IgD-negative memory B cell (primary cell): ENCODE results near the gene FAT2. TPM values are rescaled to one million over a fixed set of nuclear protein-coding genes. Genes with fewer than 3 reads are reported as not detected.
A peak's percentile ranks its signal among the peaks of the same experiment; 100 is the strongest.
"Not testable (repeated sequence)": the region's sequence is repeated elsewhere in the genome, so short reads cannot be mapped to it uniquely, and the experiment has no call there.

Experiments
- H3K27ac Mint-ChIP-seq, 3 donors: one replicate each; pipeline ENCODE4 v1.8.0; 2020 to 2022; ENCODE audit warnings: mild to moderate bottlenecking in 3 of 3, mixed read lengths in 3 of 3, moderate library complexity in 1 of 3
- H3K27me3 Mint-ChIP-seq: one replicate; pipeline ENCODE4 v1.8.0; 2021; ENCODE audit warnings: mixed read lengths
- H3K36me3 Mint-ChIP-seq: one replicate; pipeline ENCODE4 v1.8.0; 2020; ENCODE audit warnings: mild to moderate bottlenecking, mixed read lengths
- H3K4me1 Mint-ChIP-seq, 3 donors: one replicate each; pipeline ENCODE4 v1.8.0; 2020 to 2022; ENCODE audit warnings: mixed read lengths in 3 of 3, mild to moderate bottlenecking in 1 of 3
- H3K4me3 Mint-ChIP-seq, 4 donors: one replicate each; pipeline ENCODE4 v1.8.0; 2020 to 2022; ENCODE audit warnings: mild to moderate bottlenecking in 4 of 4, mixed read lengths in 4 of 4, moderate library complexity in 3 of 4
- H3K9me3 Mint-ChIP-seq, 3 donors: one replicate each; pipeline ENCODE4 v1.8.0; 2020 to 2021; ENCODE audit warnings: mixed read lengths in 3 of 3, mild to moderate bottlenecking in 1 of 3
- polyA plus RNA-seq: library from polyadenylated mRNA; unstranded; fragments of 300-500 nt; fragmentation: Illumina TruSeq; gene quantifications from one replicate; pipeline ENCODE4 v1.2.3, GENCODE V29; 2021

The FAT2 gene
- polyA plus RNA-seq, 1 donor from 2014 or later = not detected

DNA sequence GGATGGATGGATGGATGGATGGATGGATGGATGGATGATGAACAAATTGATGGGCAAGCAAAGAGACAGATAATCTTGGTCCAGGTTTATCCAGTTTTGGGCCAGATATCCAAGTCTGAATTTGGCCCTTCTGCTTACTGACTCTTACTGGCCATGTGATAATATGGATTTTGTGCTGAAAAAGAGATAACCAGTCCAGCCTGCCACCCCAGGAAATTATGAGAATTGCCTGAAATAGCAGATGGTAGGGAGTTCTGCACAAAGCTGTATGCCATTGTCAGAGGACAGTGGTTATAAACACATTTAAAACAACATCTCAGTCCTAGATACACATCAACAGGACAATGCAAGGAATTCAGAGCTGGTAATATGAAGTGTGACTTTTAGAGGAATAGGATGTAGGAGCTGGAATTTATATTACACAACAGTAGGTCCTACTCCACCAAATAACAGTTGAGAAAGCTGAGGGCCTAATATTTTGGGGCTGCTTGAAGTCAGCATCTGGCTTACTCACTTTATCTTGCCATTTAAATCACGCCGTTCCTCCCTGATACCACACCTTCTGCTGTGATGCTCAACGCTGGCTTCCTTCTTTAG lies 9.0 kb upstream of the FAT2 start:
- Mint-ChIP-seq H3K4me3 (no peak overlapping the region), H3K27me3 (peaks cover 7% of the 10 kb centered on the region), H3K9me3 (no peaks in the 10 kb centered on the region), H3K36me3 (peaks cover 1% of the 10 kb centered on the region), H3K4me1 (peaks cover 0 to 2% (median 0%) of the 10 kb centered on the region in 3 donors), H3K27ac (no peak overlapping the region)

DNA sequence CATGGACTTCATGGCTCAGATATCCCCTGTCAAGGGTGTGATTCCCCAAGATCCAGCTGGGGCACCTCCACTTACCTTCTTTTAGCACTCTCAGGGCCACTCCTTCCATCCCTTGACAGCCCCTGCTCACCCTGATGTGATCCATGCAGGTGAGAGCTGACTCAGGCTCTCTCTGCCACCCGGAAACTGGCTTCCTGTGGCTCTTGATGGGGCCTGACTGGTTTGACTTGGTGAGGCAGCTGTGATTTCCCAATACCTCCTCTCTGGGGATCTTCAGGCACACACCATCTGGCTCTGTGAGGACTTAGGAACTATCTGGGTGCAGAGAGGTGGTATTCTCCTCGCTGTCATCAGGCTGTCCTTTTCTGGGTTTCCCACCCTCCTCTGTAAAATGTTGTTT lies 7.9 kb upstream of the FAT2 start:
- Mint-ChIP-seq H3K4me1 (peaks cover 0 to 2% (median 0%) of the 10 kb centered on the region in 3 donors), H3K27me3 (peaks cover 4% of the 10 kb centered on the region), H3K27ac (no peak overlapping the region), H3K36me3 (peaks cover 1% of the 10 kb centered on the region), H3K4me3 (no peak overlapping the region), H3K9me3 (no peaks in the 10 kb centered on the region)

DNA sequence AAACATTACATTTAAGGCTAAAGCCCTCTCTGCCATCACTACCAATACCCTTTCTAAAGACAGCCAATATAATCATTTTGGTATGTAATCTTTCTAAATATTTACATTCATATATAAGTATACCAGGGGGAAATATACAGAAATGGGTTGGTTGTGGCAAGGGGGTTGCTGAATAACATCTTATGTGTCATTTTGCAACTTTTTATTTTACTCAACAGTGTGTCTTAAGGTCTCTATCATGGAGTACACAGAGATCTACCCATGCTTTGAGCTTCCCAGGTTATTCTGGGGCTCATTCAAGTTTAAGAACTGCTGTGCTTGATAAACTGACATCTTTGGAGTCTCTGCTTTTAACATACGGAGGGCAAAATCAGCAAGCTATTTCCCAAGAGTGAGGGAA lies 7.4 kb upstream of the FAT2 start:
- peaks cover 1% of the 10 kb centered on the region for H3K36me3 Mint-ChIP-seq
- peaks cover 0 to 2% (median 0%) of the 10 kb centered on the region in 3 donors for H3K4me1 Mint-ChIP-seq
- no peaks in the 10 kb centered on the region for H3K9me3 Mint-ChIP-seq
- no peak overlapping the region for H3K4me3 Mint-ChIP-seq
- H3K27ac Mint-ChIP-seq = no peak overlapping the region
- peaks cover 4% of the 10 kb centered on the region for H3K27me3 Mint-ChIP-seq

DNA sequence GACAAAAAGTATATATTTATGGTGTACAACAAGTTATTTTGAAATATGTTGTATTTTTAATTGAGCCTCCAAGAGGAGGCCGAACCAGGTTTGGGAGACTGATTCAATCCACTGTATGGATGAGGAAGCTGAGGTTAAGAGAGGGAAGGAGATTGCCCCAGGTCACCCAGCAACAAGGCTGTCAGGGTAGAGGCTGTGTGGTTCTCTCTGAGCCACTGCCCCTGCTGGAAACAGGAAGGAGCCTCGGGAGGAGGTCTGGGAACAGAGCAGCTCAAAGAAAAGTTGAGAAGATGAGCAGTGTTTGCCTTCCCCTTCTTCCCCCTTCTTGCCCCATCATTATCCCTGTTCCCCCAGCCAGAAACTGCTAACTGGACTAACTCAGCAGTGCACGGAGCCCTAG lies 6.6 kb upstream of the FAT2 start:
- Mint-ChIP-seq H3K4me3 (no peak overlapping the region), H3K9me3 (no peaks in the 10 kb centered on the region), H3K27ac (no peak overlapping the region), H3K27me3 (peaks cover 4% of the 10 kb centered on the region), H3K36me3 (peaks cover 1% of the 10 kb centered on the region), H3K4me1 (no peaks in the 10 kb centered on the region)

DNA sequence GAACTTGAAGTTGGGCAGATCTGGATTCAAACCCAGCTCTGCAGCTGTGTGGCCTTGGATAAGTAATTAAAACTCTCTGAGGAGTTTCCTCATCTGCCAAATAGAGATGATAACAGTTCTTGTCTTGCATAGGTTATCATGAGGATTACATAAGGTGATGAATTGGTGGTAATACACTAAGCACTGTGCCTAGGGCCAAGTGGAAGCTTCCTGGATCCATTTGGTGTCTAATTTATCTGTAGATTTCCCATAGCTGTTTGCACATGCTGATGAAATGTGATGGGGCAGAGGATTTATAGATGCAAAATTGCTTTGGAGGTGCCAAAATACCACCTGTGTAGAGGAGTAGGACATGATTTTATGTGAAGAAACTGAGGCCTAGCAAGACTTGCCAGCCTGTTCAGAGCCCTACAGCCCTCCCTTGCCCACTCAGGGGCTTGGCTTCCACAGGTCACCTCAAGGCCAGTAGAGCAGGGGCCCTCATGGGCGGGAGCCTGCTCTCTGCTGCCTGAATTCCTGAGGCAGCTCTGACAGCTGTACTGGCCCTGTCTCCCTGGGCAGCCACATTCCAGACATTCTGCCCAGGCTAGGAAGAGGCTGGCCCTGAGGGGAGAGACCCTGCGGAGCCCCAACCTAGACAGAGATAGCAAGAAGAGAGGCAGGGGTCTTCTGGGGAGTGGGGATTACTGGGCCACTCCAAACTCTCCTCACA lies 5.9 kb upstream of the FAT2 start:
- H3K27me3 Mint-ChIP-seq = peaks cover 2% of the 10 kb centered on the region
- H3K9me3 Mint-ChIP-seq = no peaks in the 10 kb centered on the region
- H3K4me1 Mint-ChIP-seq = no peaks in the 10 kb centered on the region
- H3K36me3 Mint-ChIP-seq = peaks cover 1% of the 10 kb centered on the region
- no peak overlapping the region for H3K4me3 Mint-ChIP-seq
- H3K27ac Mint-ChIP-seq = no peak overlapping the region

DNA sequence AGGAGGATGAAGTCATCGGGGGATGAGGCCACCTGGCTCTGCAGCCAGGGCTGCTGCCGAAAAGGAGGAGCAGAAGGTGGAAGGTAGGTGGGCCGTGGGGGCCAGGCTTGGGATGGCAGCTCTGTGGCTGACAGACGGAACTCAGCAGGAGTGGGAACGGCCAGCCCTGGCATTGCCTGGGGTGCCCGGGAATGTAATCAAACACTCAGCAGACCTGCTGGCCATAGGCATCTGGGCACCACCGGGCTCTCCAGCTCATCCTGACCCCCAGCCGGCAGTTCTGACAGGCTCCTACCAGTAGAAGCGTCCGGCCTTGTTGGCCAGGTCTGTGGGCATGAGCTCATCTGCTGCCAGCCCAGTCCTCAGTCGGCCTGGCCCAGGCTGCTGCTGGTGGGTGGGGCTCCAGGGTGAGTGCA lies 4.3 kb upstream of the FAT2 start:
- no peaks in the 10 kb centered on the region for H3K27me3 Mint-ChIP-seq
- H3K27ac Mint-ChIP-seq = no peak overlapping the region
- H3K9me3 Mint-ChIP-seq = no peaks in the 10 kb centered on the region
- H3K36me3 Mint-ChIP-seq = peaks cover 1% of the 10 kb centered on the region
- no peak overlapping the region for H3K4me3 Mint-ChIP-seq
- peaks cover 0 to 2% (median 0%) of the 10 kb centered on the region in 3 donors for H3K4me1 Mint-ChIP-seq

DNA sequence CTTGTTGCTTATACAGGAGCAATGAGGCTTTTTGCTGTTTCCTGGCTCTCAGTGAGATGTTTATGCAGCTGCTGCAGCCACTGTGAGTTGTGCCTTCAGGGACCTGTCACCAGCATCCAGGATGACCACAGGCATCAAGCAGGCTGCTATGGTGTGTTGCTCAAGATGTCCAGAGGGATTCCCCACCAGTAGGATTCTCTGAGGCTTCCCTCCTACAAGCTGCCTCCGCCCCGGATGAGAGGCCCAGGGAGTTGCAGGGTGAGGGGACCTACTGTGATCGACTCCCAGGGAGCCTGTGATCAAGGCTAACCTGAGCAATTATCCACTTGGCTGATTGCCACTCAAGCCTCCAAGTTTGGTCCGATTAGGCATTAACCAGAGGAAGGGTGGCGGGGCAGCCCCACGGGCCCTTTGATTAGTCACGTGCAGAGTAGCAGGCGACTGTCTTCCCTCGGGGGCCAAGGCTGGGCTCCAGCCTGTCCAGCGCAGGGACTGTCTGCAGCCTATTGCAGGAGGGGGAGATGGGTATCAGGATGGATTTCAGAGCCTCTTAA lies 1.8 kb upstream of the FAT2 start:
- H3K36me3 Mint-ChIP-seq = peaks cover 1% of the 10 kb centered on the region
- no peak overlapping the region for H3K4me3 Mint-ChIP-seq
- H3K27me3 Mint-ChIP-seq = no peaks in the 10 kb centered on the region
- H3K27ac Mint-ChIP-seq = peak overlapping the region in 1 of 3 donors; percentile 20
- peaks cover 0 to 2% (median 0%) of the 10 kb centered on the region in 3 donors for H3K4me1 Mint-ChIP-seq
- H3K9me3 Mint-ChIP-seq = no peaks in the 10 kb centered on the region

DNA sequence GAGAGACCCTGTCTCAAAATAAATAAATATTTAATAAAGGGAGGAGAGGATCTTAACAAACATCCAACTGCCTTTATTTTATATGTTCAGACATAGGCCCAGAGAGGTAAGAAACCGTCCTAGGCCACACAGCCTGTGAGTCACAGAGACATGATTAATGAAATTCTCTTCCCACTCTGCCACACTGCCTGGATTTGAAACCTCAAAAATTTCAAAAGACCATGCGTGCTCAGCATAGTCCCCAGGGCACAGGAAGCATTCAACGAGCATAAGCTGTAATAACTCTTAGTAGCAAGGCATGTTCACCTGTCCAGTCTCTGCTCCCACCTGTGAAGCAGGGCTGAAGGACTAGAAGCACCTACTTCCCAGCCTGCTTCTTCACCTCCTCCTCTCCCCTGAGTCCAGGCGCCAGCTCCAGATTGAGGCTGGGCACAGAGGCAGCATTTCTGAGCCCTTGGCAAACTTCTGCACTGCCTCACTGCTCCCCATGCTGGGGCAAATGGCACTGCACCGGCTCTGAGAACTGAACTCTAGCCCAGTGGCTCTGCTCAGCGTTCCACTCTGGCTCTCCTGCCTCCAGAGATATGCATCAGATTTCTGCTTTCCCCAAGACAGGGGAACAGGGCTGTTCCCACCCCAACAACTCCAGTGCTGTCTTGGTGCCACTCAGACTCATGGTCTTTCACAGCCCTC lies 1.1 kb downstream of the FAT2 start:
- no peak overlapping the region for H3K27ac Mint-ChIP-seq
- H3K9me3 Mint-ChIP-seq = no peaks in the 10 kb centered on the region
- no peak overlapping the region for H3K4me3 Mint-ChIP-seq
- no peaks in the 10 kb centered on the region for H3K36me3 Mint-ChIP-seq
- H3K4me1 Mint-ChIP-seq = peaks cover 0 to 2% (median 0%) of the 10 kb centered on the region in 3 donors
- H3K27me3 Mint-ChIP-seq = no peaks in the 10 kb centered on the region

DNA sequence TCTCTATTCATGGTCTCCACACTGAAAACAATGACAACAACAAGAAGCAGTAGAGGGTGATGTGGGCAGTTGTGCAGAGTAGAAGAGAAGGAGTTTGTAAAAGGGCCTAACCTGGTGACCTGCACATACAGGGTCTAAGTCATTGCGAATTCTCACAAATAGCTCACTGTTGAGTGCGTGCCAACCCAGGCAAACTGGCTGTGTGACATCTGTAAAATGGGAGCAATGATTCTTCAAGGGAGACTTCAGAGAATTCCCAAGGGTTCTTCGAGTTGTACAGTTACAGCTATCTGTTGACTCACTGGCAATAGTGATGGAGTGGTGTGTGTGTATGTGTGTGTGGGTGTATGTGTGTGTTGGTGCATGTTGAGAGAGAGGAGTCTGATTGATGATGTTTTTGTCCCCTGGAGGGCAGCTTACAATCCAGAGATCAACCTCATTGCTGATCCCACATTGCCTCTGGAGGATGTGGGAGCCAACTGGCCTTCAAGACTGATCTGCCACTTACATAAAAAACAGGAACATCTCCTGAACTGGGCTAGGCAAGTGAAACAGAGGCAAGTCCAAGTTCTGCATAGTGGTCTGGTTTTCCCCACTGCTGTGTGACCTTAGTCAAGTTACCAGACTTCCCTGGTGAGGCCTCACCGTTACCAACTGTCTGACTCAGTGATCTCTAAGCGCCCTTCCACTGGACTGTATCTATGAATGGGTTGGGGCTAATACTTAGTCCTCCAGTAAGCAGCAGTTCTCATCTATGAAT lies 3.2 kb downstream of the FAT2 start:
- Mint-ChIP-seq H3K27ac (no peak overlapping the region), H3K9me3 (no peaks in the 10 kb centered on the region), H3K36me3 (no peaks in the 10 kb centered on the region), H3K4me1 (peaks cover 0 to 2% (median 0%) of the 10 kb centered on the region in 3 donors), H3K27me3 (no peaks in the 10 kb centered on the region), H3K4me3 (no peak overlapping the region)

DNA sequence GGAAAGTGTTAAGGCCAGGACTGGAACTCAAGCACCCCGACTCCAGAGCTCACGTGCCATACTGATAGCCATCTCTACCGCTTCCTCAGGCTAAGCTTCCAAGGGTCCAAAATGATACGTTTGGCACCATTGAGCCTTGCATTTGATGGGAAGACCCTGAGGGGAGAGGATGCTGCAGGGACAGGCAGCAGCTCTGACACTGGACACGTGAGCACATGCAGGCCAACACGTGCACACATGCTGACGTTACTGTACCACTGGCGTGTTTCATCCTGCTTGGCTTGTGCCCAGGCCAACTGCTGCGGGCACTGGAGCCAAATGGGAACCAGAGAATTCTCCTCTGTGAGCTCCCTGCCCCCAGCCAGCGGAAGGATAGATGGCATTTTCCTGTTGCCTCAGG lies 5.2 kb downstream of the FAT2 start:
- H3K4me1 Mint-ChIP-seq = peaks cover 0 to under 1% (median 0%) of the 10 kb centered on the region in 3 donors
- H3K27me3 Mint-ChIP-seq = no peaks in the 10 kb centered on the region
- no peaks in the 10 kb centered on the region for H3K36me3 Mint-ChIP-seq
- no peak overlapping the region for H3K4me3 Mint-ChIP-seq
- no peak overlapping the region for H3K27ac Mint-ChIP-seq
- H3K9me3 Mint-ChIP-seq = no peaks in the 10 kb centered on the region

DNA sequence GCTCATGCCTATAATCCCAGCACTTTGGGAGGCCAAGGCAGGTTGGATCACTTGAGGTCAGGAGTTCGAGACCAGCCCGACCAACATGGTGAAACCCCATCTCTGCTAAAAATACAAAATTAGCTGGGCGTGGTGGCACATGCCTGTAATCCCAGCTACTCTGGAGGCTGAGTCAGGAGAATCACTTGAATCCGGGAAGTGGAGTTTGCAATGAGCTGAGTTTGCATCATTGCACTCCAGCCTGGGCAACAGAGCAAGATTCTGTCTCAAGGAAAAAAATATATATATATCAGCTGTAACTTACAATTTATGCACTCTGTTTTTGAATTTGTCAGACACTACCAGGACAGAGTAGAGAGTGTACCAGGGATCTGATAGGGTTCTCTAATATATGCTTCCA lies 5.8 kb downstream of the FAT2 start:
- H3K27ac Mint-ChIP-seq, H3K9me3 Mint-ChIP-seq, H3K27me3 Mint-ChIP-seq, H3K4me3 Mint-ChIP-seq, H3K4me1 Mint-ChIP-seq, H3K36me3 Mint-ChIP-seq: not testable (repeated sequence)

DNA sequence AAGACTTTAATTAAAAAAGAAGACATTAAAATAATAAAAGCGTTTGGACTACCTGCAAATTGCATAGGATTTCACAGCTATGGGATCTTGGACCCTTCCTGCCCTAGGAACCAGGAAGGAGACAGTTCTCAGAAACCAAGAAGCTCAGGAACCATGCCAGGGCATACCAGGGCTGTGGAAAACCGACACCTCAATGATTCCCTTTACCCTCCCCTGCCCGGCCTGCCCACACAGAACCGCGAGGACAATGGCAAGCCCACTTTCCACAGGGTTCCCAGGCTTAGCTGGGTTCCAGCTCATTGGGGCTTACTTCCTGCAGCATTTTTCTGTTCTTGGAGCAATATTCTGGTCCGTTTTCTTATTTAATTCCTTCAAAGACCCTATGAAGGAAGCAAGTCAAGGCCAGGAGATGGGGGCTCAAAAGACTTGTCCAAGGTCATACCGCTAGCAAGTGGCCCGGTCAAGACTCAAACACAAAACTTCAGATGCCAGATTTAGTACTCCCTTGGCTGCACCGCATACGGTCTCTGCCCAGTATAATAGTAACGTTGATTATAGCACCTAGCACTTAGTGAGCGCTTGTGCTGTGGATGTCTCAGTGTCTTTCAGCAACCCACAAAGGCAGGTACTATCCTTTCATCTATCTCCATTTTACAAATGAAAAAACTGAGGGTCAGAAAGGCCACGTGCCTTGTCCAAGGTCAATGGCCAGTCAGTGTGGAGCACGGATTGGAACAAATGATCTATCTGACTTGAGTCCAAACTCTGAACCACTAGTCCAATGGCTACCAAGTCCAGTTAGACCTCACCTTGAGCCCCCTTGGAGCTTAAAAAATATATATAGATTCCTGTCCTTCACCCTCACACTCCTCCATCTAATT lies 6.8 kb downstream of the FAT2 start:
- peaks cover 2% of the 10 kb centered on the region for H3K36me3 Mint-ChIP-seq
- H3K4me3 Mint-ChIP-seq = no peak overlapping the region
- H3K9me3 Mint-ChIP-seq = no peaks in the 10 kb centered on the region
- H3K27ac Mint-ChIP-seq = no peak overlapping the region
- no peaks in the 10 kb centered on the region for H3K27me3 Mint-ChIP-seq
- H3K4me1 Mint-ChIP-seq = no peaks in the 10 kb centered on the region

DNA sequence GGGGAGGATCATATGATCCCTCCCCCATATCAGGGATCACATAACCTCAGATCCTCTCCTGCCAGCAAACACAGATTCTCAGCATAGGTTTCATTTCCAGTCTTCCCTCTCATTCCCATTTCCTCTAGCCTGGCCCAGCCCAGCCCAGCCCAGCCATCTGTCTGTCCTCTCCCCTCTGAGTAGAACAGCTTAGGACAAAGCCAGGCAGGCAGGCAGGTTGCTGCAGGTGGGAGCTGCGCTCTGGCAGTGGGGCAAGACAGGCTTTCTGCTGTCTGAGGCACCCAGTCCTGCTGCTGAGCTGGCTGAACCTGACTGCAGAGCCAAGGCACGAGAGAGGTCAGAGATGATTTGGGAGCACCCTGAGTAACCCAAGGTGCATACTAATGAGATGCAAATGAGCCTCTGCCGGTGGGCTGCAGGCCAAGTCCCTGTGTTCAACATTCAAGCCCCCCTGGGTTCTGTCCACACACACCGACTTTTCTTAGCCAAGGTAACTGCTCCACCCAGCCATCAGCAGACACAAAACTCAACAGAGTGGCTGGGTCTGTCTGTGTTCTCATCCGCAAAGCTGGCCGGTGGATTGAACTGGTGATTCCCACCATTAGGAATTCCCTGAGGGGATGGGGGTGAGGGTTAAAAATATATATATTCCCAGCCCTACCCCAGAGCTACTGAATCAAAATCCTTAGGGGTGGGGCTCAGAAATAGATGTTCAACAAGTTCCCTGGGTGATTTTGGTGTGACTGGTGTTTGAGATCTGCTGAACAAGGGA lies 9.1 kb downstream of the FAT2 start:
- Mint-ChIP-seq H3K9me3 (peaks cover 0 to 3% (median 0%) of the 10 kb centered on the region in 3 donors), H3K4me1 (peaks cover 19 to 20% (median 19%) of the 10 kb centered on the region in 3 donors), H3K4me3 (no peak overlapping the region), H3K27ac (no peak overlapping the region), H3K27me3 (no peaks in the 10 kb centered on the region), H3K36me3 (peaks cover 2% of the 10 kb centered on the region)
